Fibroblast of skin of abdomen (primary cell): ENCODE data around the gene DYDC1.
"Not testable (repeated sequence)": the region's sequence is repeated elsewhere in the genome, so short reads cannot be mapped to it uniquely, and the experiment has no call there.

Experiments used
- DNase-seq: peaks from one replicate; pipeline ENCODE4 v3.0.0-alpha.2; 2013

DYDC1 gene

GRCh38 chr10:80333983-80334382 is 22.6 kb downstream of the DYDC1 start:
- DNase-seq, result no peak

GRCh38 chr10:80324891-80325364 is 31.6 kb downstream of the DYDC1 start:
- no peak for DNase-seq

DNA sequence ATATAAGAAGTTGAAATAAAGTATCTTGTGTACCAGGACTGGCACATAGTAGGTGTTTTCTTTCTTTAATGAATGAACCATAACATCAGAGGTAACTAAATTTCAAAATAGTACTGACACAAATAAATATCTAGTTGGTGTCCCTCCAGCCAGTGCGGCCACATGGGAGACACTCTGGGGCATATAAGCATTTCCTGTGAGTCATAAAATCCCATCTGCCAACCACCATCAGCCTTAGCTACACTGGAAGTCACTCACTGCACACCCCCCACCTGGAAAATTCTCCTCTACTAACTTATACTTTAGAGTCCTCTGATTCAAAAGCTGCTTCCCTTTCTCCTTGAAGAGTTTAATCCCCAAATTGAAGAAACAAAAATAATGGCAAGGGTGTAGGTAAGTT is 32.5 kb downstream of the DYDC1 start:
- peak; percentile 55 for DNase-seq

DNA sequence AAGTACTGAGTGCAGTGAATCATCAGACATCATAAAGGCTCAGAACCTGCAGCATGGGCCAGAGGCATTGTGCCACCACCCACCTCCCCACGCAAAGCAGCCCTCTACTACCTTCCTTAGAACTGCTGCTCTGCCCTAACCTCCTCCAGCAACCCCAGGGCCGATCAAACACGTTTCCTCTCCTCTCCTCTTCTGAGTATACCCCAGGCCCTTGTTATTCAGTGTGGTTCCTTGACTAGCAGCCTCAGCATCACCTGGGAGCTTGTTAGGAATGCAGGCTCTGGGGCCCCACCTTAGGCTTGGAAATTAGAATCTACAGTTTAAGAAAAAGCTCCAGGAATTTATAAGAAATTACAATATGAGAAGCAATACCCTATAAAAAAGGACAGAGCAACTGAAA is 33.2 kb downstream of the DYDC1 start:
- DNase-seq, result no peak

- no peak for DNase-seq
These were observed 33.8 kb downstream of the DYDC1 start for GRCh38 chr10:80322711-80323110.

DNA sequence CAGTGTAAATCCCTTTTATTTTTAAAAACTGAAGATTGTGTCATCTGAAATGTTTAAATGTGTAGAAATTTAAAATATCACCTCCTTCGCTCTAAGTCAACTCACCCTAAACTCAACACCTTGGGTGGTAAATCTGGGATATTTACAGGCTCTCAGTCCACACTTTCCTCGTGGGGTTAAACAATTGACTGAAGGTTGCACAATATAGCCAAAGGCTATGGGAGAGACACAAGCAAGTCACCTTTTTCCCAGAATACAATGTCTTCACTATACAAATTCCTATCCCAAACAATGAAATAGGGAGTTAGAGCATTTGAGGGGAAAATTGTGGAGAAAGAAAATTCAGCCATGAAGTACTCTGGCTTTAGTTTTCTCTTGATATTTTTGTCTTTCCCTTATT is 34.4 kb downstream of the DYDC1 start:
- no peak for DNase-seq

- DNase-seq, result no peak
These were observed 35.4 kb downstream of the DYDC1 start for GRCh38 chr10:80321183-80321582.

DNA sequence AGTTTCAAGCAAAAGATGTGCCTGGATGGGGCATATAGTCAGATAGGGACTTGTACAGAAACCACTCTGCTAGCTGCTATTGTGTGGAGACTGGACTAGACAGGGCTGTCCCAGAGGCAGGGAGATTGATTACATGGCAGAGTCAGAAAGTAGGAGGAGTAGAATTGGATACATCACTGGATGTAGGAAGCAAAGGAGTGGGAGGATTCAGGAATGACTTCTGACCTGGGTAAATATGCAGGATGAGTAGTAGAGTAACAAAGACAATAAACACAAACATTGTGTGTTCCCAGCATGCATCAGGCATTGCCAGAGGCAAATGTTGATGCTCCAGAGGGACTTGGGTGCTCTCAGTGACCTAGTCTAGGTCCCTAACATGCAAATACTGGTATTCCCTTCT is 36.2 kb downstream of the DYDC1 start:
- DNase-seq, result no peak

DNA sequence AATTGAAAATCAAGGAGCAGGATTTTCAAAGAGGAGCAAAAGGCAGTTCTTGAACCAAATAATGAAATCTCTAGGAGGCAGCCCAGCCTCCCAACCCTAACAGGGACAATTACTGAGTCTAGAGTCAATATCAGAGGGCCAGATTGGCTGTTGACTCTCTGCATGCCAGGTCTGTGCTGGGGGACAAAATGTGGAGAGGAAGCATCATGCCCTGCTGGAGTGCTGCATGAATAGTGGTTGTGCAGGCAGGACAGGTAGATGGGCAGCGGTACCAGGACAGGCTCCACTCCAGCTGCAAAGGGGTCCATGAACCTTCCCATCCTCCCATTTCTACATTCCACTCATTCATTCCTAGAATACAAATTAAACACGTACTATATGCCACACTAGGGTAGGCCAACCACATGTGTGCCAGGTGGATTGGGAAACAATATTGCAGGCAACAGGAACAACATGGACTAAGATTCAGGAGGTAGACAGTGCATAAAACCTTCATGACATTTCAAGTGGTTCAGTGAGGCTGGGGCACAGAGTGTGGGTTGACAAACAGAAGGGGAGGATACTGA is 36.7 kb downstream of the DYDC1 start:
- DNase-seq, result no peak

GRCh38 chr10:80319318-80319717 is 37.2 kb downstream of the DYDC1 start:
- DNase-seq, result no peak

DNA sequence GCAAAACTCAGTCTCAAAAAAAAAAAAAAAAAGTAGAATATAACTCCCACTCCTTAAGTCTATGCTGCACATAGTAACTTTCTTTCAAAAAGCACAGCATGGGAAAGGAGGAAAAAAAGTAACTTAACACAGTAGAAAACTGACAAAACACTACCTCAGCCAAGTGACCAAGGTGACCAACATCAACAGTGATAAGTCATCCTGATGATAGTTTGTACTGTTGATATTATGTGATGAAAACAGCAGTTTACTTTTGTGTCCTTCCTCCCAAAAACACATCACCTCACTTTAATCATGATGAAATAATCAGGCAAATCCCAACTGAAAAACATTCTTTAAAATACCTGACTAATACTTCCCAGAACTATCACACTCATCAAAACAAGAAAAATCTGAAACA is 37.8 kb downstream of the DYDC1 start:
- no peak for DNase-seq

- DNase-seq, result no peak
These were observed 41.2 kb downstream of the DYDC1 start for GRCh38 chr10:80315391-80315790.

GRCh38 chr10:80313523-80313922 is 43.0 kb downstream of the DYDC1 start:
- no peak for DNase-seq

- not testable (repeated sequence) for DNase-seq
These were observed 50.6 kb downstream of the DYDC1 start for GRCh38 chr10:80305989-80306388.

GRCh38 chr10:80296942-80297341 is 59.6 kb downstream of the DYDC1 start:
- DNase-seq, result no peak

DNA sequence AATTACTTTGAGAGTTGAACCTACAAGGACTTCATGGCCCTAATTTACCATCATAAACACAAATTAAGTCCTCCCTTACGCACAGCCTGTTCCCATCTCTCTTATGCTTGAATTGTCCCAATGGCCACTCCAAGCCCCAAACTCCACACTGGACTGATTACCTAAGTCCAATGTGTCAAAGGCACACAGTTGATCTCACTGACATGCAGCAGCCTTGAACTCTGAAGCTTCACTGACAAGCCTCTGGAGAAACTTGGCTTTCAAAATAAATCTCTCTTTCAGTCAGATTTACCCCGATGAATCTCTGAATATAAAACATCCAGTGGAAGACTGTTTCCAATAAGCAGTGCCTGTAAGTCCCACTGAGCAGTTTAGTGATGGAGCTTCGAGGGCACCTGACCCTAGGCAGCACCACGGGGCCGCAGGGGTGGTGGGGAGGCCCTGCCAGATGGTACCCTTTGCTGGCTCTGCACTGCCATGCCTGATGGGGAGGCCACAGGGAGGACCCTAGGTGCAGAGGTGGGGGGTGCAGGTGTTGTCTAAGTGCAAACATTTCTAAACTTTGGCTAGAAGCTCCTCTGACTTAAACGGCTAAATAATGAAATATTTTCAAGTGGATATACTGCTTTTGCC is 63.8 kb downstream of the DYDC1 start:
- no peak for DNase-seq

DNA sequence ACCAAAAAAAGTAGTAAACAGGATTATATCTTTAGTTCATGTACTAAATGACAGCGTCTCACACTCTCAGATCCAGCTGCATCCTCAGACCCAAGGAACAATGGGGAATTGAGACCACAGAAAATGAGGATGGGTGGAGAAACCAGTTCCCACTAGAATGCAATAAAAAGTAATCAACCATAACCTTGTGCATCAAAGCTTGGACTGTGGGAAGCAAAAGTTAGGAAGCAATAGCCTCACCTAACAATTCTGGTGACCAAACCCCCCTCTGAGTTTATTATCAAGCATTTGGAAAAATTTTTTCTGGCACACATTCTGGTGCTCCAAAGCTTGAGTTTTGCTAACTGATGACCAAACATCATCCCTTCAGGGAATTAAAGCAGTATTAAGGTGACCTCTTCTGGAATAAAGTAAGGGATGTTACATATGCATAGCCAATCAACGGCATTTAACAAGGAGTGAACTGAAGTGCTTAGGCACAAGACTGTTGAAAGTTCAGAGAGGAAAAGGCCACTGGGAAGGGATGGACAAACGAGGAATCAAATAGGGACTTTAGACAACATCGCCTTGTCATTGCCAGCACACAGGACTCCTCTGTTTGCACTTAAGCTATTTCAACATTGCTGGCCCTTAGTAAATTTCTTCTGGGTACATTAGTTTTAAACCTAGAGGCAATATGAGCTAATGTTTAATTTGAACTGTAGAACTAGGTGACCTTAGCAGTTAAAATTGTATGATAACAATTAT is 65.9 kb downstream of the DYDC1 start:
- DNase-seq, result no peak

- DNase-seq, result no peak
These were observed 66.9 kb downstream of the DYDC1 start, which contains the start of gene MAT1A for GRCh38 chr10:80289451-80290287. Gene MAT1A (minus strand): TSS chr10:80289658. CDS start chr10:80289423, 235 bp downstream.

GRCh38 chr10:80288849-80289248 is 67.7 kb downstream of the DYDC1 start:
- no peak for DNase-seq
